Measurements from ENCODE around the gene RNF17.

The RNF17 gene

DNA sequence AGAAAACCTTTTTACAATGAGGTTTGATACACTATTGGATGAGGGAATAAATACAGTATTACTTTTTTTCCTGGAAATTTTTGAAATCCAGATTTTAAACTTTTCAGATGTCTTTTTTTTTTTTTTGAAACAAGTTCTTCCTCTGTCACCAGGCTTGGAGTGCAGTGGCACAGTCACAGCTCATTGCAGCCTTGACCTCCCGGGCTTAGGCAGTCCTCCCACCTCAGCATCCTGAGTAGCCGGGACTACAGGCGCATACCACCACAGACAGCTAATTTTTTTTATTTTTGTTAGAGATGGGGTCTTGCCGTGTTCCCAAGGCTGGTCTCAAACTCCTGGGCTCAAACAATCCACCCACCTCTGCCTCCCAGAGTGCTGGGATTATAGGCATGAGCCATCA is 96.8 kb downstream of the RNF17 start:
- DNase-seq = no peak

DNA sequence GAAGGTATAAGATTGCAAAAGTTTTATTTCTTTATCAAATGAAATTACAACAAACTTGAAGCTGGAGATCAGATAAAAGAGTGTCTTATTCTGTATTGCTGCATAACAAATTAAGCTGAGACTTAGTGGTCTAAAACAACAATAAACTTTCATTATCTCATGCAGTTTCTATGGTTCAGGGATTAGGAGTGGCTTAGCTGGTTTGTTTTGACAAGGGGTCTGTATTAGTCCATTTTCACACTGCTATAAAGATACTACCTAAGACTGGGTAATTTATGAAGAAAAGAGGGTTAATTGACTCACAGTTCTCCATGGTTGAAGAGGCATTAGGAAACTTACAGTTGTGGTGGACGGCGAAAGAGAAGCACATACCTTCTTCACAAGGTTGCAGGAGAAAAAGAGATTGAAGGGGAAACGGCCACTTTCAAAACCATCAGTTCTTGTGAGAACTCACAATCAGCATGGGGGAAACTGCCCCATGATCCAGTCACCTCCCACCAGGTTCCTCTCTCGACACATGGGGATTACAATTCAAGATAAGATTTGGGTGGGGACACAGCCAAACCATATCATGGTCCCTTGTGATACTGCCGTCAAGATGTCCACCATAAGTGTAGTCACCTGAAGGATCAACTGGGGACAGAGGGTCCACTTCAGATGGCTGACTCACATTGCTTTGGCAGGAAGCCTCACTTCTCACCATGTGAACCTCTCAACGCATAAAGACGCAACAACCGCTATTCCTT is 97.8 kb downstream of the RNF17 start:
- no peak for DNase-seq

- no peak for DNase-seq
These were observed 100.0 kb downstream of the RNF17 start for GRCh38 chr13:24863748-24864540.

GRCh38 chr13:24864579-24864978 is 100.6 kb downstream of the RNF17 start:
- no peak for DNase-seq

GRCh38 chr13:24865163-24865953 is 101.4 kb downstream of the RNF17 start:
- DNase-seq = no peak

DNA sequence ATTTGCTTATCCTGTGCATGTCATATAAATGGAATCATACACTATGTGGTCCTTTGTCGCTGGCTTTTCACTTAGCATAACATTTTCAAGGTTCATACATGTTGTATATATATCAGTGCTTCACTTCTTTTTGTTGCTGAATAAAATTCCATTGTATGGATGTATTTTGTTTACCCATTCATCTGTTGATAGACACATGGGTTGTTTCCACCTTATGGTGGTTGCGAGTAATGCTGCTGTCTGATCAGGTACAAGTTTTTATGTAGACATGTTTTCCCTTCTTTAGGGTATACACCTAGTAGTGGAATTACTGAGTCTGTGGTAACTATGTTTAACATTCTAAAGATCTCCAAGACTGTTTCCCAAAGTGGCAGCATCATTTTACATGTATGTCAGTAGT is 102.5 kb downstream of the RNF17 start:
- no peak for DNase-seq

- no peak for DNase-seq
These were observed 104.9 kb downstream of the RNF17 start for GRCh38 chr13:24868874-24869273.

GRCh38 chr13:24870380-24870760 is 106.4 kb downstream of the RNF17 start:
- DNase-seq = no peak

DNA sequence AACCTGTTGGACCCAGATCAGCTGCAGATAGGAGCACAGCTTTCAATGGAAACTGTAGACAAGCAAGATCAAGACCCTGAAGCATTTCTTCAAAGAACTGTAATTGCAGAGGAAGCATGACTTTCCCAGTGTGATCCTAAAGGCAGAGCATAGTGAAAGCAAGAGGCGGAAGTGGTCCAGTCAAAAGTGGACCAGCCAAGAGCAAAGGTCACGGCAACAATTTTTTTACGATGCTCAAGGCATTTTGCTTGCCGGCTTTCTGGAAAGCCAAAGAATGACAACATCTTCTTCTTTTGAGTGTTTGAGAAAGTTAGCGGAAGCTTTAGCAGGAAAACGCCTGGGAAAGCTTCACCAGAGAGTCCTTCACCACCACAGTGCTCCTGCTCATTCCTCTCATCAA is 111.6 kb downstream of the RNF17 start:
- DNase-seq = no peak

- no peak for DNase-seq
These were observed 113.6 kb downstream of the RNF17 start for GRCh38 chr13:24877531-24877930.

GRCh38 chr13:24878340-24878739 is 114.4 kb downstream of the RNF17 start:
- no peak for DNase-seq

DNA sequence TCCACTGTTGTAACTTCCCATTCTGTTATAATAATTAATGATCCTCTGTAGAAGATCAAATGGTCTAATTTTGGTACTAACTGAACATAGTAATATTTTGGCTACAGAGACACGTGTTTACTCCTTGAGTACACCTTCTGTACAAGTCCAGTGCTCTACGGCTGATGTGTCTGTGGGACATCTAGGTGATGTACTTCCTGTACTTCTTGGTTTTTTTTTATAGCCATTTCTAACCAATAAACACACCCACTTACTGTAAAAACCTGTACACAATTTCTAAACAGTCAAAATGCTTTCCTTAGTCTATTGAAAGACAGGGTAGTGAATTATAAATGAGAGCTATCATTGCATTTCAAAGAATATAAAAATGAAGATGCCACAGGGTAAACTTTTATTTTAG is 118.7 kb downstream of the RNF17 start:
- DNase-seq = no peak

GRCh38 chr13:24887759-24888158 is 123.8 kb downstream of the RNF17 start:
- no peak for DNase-seq

DNA sequence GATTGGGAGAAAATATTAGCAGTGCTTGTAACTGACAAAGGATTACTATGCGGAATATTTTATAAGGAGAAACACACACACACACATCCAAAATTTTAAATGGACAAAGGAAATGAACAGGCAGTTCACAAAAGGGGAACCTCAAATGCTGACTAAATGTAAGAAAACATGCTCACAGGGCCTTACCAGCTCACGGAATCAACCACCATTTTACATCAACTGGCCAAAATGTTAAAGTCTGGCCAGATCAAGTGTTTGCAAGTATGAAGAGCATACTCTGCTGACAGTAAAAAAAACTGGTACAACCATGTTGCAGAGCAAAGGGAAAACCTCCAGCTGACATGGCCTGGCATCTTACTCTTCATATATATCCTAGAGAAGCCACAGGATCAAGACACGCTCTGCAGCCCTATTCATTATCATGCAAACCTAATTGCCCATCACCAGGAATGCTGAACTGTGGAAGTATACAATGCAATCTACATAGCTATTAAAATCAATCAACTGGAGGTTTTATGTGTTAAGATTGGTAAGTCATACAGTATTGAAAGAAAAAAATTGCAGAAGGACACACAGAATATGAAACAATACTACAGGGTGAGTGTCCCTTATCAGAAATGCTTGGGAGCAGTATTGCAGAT is 124.4 kb downstream of the RNF17 start:
- DNase-seq = no peak

DNA sequence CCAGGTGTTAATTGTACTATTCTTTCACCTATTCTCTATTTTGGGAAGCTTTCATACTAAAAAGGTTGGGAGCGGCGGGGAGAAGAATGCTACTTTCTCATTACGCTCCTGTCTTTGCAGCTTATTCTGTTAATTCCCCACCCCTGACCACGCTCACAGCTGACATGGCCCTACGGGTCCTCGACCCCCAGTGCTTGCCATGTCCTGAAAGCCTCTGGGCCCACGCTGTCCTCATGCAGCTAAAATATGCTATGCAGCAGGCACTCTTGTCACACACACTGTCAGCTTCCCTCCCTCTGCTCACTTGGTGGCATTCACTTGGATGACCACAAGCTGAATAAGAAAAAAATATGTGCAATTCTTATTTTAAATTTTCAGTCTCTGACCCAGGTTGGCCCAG is 126.3 kb downstream of the RNF17 start:
- no peak for DNase-seq

DNA sequence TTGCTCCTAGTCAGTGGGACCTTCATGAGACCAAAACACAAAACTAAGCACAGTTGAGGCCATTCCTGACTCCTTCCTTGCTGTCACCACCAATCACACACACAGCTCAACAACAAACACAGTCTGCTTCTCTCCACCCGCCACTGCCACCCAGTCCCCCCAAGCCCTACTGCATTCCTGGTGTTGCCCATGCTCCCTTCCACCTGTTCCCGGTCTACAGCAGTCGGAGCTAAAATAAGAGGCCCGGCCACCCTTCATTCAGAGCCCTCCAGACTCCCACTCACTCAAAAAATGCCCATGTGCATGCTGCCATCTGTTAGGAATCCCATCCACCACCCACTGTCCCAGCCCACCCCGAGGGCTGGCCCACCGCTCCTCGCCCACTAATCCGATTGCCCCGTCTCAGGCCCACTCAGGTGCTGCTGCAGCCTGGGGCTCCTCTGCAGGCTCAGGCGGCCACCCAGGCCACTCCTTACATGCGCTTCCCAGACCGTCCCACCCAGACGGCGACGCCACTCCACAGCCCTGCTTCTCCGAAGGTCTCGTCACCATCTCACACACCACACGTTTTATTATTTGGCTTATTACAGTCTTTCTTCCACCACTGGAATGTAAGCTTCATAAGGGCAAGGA is 127.6 kb downstream of the RNF17 start:
- DNase-seq = no peak

- no peak for DNase-seq
These were observed 128.9 kb downstream of the RNF17 start for GRCh38 chr13:24892829-24893228.

GRCh38 chr13:24893863-24894262 is 129.9 kb downstream of the RNF17 start:
- no peak for DNase-seq

- DNase-seq = no peak
These were observed 130.5 kb downstream of the RNF17 start for GRCh38 chr13:24894277-24894971.

- no peak for DNase-seq
These were observed 131.0 kb downstream of the RNF17 start for GRCh38 chr13:24894972-24895300.

DNA sequence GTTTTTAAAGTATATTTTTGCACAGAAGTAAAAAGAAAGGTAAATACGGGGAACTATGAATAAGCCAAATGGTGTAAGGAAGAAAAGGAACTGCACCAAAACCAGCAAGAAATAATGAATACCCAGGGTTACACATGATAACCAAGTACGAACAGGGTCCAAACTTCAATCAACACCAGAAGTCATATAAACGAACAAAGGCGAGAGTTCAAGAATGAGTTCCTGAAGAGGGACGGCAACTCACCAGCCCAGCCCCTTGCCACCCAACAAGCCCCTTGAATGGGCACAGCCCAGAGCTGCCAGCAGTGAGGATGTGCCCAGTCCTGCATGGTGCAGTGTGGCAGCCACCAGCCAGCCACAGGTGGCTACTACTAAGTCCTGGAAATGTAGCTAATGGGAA is 132.1 kb downstream of the RNF17 start:
- DNase-seq = no peak

DNA sequence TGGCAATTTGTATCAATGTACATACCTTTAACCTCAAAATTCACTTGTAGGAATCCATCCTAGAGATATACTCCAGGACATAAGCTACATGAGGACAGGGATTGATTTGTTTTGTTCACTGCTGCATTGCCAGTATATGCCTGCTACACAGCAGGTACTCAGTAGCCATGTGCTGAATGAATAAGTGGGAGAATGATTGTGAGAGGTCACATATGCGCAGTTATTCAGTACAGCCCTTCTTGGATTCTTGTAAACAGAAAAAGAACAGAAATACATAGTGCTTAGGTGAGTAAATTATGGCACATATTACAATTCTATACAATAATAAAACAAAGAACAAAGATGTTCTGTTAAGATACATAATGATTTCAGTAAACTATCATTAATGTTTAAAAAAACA is 133.3 kb downstream of the RNF17 start:
- DNase-seq = no peak

Measured in NCI-H187 (cell line).